GM13977 (cell line): ENCODE data around the gene ENPP5.
"Not testable (repeated sequence)": the region's sequence is repeated elsewhere in the genome, so short reads cannot be mapped to it uniquely, and the experiment has no call there.

ENCODE experiments used
- DNase-seq: peaks from one replicate; pipeline ENCODE4 v3.0.0; 2012; ENCODE audit warnings: low spot score
- CTCF ChIP-seq: IDR thresholded peaks from 2 replicates; pipeline ENCODE4 v1.5.1; 2012; ENCODE audit warnings: mild to moderate bottlenecking, control low read depth; ENCODE audit not compliant: insufficient read depth; ENCODE audit errors: extremely low read depth, missing control alignments
- in situ Hi-C: fragments of 300-500 bp; cut with MboI; formaldehyde crosslinking; loops from one replicate; pipeline ENCODE4 v1.12.0; 2022; ENCODE audit warnings: low sequenced_read_pairs, low pct_unique_long_range_greater_than_20kb, mixed read lengths, inconsistent platforms; ENCODE audit not compliant: unreplicated experiment

The ENPP5 gene

GRCh38 chr6:46135176-46135575 is 35.6 kb downstream of the ENPP5 start:
- no peak for TF ChIP-seq CTCF
- in situ Hi-C loops: no loop called here
- no peak for DNase-seq

GRCh38 chr6:46134216-46134615 is 36.6 kb downstream of the ENPP5 start:
- TF ChIP-seq CTCF: no peak
- no peak for DNase-seq
- in situ Hi-C loops: no loop called here

GRCh38 chr6:46131291-46131690 is 39.5 kb downstream of the ENPP5 start:
- DNase-seq, in situ Hi-C loops: not testable (repeated sequence)

- in situ Hi-C loops: no loop called here
- DNase-seq: no peak
- TF ChIP-seq CTCF: no peak
Measured at GRCh38 chr6:46130666-46131065, 40.1 kb downstream of the ENPP5 start.

GRCh38 chr6:46129629-46130511 is 40.9 kb downstream of the ENPP5 start, which contains the start of gene ENPP4:
ENPP4 (plus strand) TSS chr6:46129989; CDS start chr6:46139584, 9,595 bp downstream.
- TF ChIP-seq CTCF: peak; percentile 15
- DNase-seq: peak; percentile 95
- in situ Hi-C loops: no loop called here

GRCh38 chr6:46129291-46129628 is 41.5 kb downstream of the ENPP5 start:
- DNase-seq: peak; percentile 18
- TF ChIP-seq CTCF: no peak

GRCh38 chr6:46128476-46128875 is 42.3 kb downstream of the ENPP5 start:
- peak; percentile 34 for DNase-seq
- in situ Hi-C loops: no loop called here
- TF ChIP-seq CTCF: no peak

More at GRCh38 chr6:46129291-46129628, 41.5 kb downstream of the ENPP5 start:
- in situ Hi-C loops: no loop called here

- in situ Hi-C loops: not testable (repeated sequence)
Measured at GRCh38 chr6:46119679-46120078, 51.1 kb downstream of the ENPP5 start.

More at GRCh38 chr6:46119679-46120078, 51.1 kb downstream of the ENPP5 start:
- DNase-seq: not testable (repeated sequence)
